GM20431 (cell line): ENCODE results near the gene PLA2G5.

Source experiments
- in situ Hi-C: fragments of 300-500 bp; cut with MseI, MboI; formaldehyde crosslinking; loops from one replicate; pipeline ENCODE4 v1.15.0; 2020; ENCODE audit warnings: low sequenced_read_pairs; ENCODE audit not compliant: unreplicated experiment

The PLA2G5 gene

DNA sequence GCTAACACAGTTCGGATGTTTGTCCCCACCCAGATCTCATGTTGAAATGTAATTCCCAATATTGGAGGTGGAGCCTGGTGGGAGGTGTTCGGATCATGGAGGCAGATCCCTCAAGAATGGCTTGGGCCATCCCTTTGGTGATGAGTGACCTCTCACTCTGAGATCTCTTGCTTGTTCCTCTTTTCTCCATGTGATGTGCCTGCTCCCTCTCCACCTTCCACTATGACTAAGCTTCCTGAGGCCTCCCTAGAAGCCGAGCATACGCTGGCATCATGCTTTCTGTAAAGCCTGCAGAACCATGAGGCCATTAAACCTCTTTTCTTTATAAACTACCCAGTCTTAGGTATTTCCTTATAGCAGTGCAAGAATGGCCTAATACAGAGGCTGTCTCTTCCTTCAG lies 8.1 kb upstream of the PLA2G5 start:
- in situ Hi-C loops: no loop called here

DNA sequence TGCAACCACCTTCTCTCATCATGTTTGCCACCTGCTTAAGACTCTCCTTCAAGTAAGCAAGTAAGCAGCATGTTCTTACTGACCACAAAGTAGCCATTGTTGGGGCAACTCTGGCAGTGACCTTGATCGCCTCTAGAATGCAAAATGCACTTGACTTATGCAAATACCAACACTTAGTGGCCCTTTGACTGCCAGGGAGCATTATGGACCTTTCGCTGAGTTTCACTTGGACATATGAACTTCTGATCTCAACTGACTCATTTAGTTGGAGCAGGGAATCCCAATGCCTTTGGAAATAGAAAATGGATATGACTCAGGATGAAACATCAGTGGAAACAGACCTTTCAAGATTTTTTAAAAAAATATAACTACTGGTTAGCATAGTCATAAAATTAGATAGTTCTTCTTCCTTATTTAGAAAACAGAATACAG lies 6.1 kb upstream of the PLA2G5 start:
- in situ Hi-C loops: no loop called here

DNA sequence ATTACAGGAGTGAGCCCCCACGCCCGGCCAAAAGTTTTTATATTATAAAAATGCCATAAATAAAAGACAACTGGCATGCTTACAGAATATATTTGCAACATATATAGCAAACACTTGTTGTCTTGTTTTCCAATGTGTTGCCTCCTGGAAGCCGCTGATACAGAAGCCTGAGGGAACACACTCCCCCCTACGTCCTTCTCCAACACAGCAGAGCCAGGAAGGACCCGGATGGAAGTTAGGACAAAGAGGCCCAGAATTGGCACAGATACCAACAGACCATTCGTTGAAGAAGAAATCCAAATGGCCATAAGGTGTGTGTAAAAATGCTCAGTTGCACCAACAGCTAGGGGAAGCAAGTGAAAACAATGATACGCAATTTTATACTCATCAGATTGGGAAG lies 1.3 kb upstream of the PLA2G5 start:
- in situ Hi-C loops: no loop called here

DNA sequence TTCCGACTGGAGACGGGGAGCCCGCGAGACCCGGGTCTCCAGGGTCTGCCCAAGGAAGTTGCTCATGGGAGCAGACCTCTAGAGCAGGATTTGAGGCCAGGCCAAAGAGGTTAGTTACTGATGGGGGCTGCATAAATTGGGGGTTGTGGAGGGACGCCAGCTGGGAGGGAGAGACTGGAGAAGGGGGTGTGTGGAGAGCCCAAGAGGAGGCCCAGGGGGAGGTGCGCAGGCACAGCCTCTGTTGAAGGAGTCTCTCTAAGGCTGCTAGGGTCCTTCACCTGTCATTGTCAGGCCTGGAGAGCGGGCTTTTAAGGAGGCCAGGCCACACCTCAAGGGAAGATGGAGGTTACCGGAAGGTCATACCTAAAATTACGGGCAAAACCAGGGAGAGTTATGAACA lies 363 bp downstream of the PLA2G5 start:
- in situ Hi-C loops: no loop called here

DNA sequence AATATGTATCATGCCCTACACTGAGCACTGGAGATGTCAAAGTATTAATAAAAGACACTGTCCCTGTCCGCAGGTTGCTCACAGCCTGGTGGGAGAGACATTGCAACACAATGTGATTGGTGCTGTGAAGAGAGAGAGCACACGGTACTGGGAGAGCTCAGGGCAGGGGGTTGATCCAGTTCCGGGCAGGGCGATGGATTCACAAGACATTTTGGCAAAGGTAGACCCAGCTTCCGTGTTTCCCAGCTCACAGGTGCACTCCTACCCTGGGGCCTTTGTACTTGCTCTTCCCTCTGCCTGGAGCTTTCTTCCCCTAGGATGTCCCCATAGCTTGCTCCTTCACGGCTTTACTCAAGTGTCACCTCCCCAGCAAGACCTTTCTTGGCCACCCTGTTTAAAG lies 1.4 kb downstream of the PLA2G5 start:
- in situ Hi-C loops: no loop called here

DNA sequence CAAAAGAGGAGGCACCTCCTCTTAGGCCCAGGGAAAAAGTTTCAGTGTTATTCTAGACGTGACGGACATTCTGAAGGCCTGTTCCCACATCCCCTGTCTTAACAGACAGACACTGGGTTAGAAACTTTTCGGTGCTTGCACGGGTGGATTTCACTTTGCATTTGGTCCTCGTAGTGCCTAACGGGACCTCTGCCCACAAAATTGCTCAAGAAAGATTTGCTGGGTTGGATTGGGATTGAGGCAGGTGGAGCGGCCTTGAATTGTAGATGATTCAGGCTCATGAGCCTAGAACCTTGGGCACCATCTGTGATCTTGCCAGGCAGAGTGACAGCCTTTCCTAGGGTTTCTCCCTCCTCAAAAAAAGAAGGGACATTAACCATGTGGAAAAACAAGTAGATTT lies 2.8 kb downstream of the PLA2G5 start:
- in situ Hi-C loops: no loop called here

DNA sequence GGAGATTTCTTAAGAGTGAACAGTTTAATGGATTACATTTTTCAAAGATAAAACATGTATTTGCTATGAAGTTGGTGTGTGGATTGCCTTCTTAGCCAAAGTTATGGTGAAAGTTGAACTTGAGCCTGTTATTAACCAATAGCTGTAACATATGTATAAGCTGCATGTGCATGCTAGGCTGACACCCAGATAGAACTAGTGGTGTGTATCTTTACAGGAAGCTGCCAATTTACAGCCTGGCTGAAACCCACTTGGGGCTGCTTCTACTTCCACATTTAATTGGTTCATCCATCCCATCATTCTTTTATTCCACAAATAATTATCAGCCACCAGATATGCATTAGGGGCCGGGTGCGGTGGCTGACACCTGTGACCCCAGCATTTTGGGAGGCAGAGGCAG lies 3.3 kb downstream of the PLA2G5 start:
- in situ Hi-C loops: no loop called here

DNA sequence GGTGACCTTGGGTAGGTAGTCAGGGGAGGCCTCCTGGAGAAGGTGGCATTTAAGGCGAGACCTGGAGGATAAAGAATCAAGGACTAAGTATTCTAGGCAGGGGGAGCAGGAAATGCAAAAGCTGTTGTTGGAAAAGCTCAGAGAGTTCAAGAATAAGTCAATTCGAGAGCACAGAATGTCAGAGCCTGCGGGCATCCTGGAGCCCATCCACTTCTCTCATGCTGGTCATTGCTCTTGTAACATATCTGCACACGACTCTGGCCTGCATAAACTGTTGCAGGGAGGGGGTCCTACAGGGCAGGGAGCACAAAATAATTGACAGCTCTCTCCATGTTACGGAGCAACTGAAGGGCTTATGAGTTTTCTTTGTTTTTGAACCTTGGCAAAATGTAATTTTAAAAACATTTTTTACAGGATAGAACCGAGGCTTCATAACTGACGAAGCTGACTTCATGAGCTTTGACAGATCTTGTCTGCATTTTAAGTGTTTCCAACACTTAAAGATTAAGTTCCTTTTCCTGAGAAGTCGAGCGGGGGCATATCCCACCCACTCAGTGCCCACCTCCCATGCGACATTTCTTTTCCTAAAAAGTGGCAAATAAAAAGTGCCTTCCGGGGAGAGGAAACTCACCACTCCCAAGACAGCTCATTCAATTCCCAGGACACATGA lies 4.2 kb downstream of the PLA2G5 start:
- in situ Hi-C loops: no loop called here

DNA sequence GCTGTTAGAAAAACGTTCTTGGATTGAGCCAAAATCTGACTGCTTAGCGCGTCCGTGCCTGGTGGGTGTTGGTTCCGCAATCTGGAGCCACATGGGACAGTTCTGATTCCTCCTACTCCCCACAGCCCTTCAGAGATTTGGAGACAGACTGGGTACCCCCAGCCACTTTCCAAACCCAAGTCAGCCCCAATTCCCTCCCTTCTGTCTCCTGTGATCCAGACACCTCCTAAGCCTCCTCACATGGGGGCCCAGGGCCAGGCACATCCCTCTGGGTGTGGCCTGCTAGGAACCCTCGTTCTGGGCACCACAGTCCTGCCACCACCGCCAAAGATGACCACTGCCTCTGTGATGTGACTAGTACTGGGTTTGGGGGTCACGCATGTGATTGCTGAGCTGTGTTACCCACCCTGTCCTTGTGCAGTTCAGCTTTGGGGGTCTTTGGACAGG lies 4.8 kb downstream of the PLA2G5 start:
- in situ Hi-C loops: no loop called here

DNA sequence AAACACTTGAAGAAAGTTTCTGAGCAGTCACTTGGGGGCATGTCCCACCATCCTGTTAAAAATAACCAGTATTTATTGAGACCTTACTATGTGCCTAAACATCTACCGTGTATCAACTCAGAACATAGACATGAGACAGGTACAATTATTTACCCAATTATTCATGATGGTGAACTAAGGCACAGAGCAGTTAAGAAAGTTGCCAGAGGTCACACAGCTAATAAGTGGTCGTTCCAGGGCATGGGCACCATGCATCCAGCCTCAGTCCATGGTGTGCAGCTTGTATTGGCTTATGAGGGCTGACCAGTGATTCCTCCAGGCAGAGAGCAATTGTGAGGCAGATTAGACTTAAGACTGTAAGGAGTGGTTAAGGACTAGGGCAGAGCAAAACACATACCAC lies 5.4 kb downstream of the PLA2G5 start:
- in situ Hi-C loops: no loop called here

DNA sequence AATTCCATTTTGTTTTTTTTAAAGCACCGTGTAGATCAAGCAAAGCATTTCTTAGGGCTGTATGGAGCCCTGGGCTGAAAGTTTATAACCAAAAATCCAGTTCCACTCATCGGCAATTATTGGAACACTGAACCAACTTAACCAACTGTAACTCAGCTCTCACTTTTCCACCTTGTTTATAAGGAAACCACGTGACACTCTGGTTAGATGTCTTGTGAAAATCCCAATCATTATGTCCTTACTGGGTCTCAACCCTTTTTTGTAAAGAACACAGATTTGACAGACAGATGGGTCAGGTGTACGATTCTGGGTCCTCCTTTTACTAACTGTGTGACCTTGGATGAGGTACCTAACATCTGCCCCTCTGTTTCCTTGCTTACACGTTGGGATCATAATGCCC lies 6.2 kb downstream of the PLA2G5 start:
- in situ Hi-C loops: no loop called here

DNA sequence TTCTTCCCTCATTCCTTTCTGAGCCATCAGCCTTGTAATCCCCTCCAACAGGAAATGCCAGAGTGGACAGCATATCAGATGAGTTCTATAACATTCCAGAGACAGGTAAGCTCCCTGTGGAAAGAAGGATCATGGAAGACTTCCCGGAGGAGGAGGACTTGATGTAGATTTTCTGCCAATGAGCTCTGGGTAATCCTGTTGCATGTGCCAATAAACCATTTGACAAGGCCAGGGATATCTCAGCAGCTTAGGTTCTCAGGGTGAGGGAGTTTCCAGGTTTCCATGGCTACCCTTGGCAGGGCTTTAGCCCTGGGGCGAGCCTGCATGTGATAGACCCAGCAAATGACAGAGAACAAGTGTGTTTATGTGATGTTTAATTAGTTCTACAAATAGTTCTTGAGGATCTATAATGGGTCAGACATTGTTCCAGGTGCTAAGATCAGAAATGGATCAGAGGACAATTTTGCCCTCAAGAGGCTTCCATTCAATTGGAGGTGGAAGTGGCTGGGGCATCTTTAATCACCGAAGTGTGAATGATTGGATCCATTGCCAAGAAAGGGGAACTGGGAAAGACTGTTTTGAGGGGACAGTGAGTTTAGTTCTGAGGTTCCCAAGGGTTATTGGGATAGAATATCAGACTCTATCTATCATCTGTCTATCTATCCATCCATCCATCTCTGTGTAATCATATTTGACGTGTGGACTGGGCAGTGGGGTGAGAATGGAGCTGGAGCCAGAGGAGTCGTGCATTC lies 6.9 kb downstream of the PLA2G5 start:
- in situ Hi-C loops: no loop called here

DNA sequence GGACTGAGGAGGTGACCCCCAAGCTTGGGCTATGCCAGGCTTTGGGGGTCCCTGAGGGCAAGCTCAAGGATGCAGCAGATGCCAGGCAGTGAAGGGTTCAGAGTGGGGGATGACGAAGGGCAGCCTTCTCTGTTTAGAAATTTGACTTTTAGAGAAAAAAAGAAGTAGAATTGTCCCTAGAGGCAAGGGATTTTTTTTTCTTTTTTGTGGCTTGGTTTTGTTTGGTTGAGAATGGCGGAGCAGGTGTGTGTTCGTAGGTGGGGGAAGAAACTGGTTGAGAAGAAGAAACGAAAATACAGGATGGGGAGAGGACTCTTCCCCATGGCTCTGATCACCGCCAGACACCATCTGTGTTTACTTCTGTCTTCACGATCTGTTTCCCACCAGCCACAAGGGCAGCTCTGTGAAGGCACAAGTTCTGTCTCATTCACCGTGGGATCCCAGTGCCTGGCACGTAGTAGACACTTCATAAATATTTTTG lies 8.2 kb downstream of the PLA2G5 start:
- in situ Hi-C loops: no loop called here

DNA sequence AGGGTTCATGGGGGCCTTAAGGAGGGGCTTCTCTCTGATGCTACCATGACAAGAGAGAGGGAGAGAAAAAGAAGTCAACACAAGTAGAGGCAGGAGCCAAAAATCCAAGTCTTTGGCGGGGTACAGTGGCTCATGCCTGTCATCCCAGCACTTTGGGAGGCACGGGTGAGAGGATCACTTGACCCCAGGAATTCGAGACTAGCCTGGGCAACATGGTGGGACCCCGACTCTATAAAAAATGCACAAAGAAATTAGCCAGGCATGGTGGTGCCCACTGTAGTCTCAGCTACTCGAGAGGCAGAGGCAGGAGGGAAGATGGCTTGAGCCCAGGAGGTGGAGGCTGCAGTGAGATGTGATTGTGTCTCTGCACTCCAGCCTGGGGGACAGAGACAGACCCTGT lies 8.7 kb downstream of the PLA2G5 start:
- in situ Hi-C loops: no loop called here

DNA sequence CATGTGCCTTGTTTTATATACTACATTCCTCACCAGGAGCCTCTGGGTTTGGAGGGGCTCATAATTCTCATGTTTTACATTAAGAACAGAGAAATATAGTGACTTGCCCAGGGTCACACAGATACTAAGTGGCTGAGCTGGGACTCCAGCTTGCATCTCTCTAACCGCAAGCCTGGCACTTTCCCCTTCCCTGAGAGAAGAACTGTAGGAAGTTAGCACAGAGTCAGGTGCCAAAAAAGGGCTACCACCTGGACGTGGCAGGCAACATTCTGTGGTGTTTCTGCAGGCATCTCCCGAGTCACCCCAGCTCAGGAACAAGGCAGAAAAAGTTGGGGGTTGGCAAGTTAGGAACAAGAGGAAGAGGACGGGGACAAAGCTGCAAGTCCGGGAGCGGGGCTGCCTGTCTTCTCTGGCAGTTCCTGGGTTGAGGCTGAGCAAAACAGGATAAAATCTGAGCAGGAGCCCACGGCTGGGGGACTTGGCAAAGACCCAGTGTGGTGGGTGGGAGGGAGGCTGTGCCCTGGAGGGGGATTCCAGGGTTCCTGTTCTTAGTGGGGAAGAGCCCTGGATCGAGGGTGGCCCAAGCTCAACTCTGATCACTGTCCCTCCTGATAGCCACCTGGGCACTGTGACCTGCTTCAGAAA lies 9.8 kb downstream of the PLA2G5 start:
- in situ Hi-C loops: no loop called here

DNA sequence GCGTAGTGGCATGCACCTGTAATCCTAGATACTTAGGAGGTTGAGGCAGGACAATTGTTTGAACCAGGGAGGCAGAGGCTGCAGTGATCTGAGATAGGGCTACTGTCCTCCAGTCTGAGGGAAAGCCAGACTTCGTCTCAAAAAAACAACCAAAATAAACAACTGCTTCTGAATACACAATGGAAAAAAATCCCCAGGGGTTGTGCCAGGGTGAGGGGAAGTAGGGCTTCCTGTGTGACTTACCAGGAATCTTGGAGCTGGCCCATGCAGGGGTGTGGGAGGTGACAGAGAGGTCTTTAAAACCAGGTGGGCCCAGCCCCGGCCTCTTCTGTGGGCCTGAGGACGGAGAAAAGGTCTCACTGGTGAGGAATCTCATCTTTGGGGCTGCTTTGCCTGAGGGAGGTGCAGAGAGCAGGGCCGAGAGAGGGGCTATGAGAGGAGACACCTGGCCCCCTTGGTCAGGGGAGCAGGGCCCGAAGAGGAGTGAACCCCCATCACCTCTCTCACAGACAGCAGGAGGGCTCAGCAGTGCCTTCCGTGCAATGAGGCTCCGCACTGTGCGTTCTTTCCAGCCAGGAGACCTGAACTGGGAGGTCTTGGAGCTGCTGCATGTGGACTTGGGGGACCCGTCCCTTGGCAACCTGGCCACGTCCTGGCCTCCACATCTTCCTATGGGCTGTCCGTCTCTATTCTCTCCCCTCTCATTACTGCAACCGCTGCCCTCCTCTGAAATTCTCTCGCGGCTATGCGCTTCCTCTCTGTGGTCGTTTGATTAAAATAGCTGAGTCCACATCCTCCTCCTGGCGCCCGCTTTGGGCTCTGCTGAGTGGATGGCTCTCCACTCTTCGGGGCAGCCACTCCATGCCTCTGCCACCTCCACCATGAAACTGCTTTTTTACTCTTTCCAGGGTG lies 10.7 kb downstream of the PLA2G5 start:
- in situ Hi-C loops: no loop called here

DNA sequence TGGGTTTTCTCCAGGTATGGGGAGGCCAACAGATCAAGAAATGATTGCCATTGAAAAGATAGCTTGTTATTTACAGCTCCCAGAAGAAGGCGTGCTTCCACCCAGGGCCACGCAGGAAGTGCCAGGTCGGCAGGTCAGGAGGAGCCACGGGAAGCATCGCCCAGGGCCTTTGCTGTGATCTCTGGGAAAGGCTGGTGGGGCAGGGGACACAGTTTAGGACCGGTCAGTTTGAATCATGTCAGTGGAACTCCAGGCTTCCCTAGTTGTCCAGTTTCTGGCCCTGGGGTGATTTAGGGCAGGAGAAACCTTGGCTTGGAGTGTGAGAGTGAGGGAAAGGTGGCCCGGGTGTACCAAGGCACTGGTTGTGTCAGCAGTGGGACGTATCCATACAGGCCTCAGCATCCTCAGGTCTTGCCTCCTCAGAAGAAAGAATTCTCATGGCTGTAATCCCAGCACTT lies 11.4 kb downstream of the PLA2G5 start:
- in situ Hi-C loops: no loop called here

DNA sequence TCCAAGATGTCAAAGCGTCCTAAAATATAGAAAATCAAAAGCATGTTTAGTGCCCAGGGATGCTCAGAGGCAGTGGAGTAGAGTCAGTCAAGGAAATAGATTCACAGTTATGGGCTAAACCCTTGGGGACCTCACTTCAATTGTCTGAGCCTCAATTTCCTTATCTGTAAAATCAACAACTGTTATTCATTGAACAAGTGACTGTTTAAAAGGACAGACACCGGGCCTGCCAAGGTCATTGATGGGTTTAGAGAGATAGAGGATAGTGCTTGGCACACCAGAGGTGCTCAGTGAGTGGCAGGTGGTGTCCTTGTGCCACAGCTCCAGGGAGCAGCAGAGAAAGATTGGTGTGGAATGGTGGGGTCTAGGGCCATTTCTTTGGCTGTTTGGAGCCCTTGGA lies 12.8 kb downstream of the PLA2G5 start:
- in situ Hi-C loops: no loop called here

DNA sequence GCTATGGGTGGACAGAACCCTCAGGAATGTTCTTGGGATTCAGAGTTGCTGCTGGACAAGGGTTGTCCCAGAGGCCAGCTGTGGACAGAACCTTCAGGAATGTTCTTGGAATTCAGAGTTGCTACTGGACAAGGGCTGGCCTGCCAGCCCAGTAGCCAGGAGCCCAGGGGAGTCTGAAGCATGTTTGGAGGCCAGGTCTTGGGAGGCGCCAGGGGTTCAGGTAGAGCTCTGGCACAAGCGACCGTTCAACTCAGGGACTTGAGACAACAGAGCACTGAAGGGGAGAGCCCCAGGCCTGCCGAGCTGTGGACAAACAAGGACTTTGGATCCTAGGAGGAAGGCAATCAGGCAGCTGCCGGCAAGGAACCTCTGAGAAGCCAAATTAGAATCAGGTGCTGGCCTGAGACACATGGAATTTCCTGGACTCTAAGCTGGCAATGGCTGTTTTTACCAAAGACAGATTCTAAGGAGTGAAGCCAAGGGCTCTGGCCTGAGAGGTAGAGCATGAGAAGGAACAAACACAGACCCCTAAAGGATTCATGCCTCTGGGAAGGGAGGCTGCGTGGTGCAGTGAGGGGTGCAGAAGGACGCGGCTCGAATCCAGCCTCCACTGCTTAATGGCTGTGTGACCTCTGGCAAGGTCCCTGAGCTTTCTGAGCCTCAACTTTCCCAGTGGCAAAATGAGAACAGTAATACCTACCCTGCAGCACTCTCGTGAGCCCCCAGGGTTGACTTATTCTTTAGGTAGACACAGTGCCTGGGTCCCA lies 13.4 kb downstream of the PLA2G5 start:
- in situ Hi-C loops: no loop called here
